Measurements from ENCODE around the gene OR10H2. TPM values are rescaled to one million over a fixed set of nuclear protein-coding genes. Genes with fewer than 3 reads are reported as not detected.

Gene OR10H2
- total and polyA plus RNA-seq, 2 of the 8 experiments (the other 6 are each of a cell fraction or from before 2014, with no cell fraction given): not detected

DNA sequence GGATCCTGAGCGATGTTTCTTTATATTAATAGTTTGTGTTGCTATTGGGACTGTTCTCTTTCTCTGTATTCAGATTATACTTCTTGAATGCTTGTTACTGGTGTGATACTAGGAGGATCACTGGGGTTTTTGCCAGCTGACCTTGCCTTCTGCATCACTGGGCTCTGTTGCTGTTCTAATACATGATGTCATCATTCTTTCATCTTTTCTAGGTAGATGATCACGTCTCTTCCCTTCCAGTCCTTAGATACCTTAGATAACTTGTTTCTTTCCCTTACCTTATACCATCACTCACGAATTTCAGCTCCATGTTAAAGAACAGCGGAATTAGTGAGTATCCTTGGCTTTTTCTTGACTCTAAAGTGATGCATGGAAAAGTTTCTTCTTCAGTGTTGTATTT is 9.9 kb downstream of the OR10H2 start, which contains the start of gene OR10H3 (continued):
- TF ChIP-seq POLR2A (IDR thresholded peaks at IDR 0.05; ENCODE audit: control extremely low read depth in 1 of 2, low read depth in 2 of 2, low read length in 2 of 2) (no peak), PHF8 (conservative IDR thresholded peaks at IDR 0.05; ENCODE audit: low read depth, low read length) (no peak), RNF2 (IDR thresholded peaks at IDR 0.05; ENCODE audit: borderline replicate concordance, low read depth, low read length, missing control alignments, poor library complexity, severe bottlenecking) (no peak)

All from H1 (cell line).